ENCODE measurements around the gene SEPTIN10.
A peak's percentile ranks its signal among the peaks of the same experiment; 100 is the strongest.

Gene SEPTIN10

GRCh38 chr2:109513230-109513629 lies 100.5 kb downstream of the SEPTIN10 start:
- ChIA-PET POLR2A (ENCODE audit: low non-redundant PET) (no interaction called here), CTCF (interaction anchor here (0.6 kb wide), 1 partner anchor 380 kb away, joined by 3 read pairs; no protein-coding TSS in a partner anchor)
- no peak for DNase-seq (ENCODE audit: low spot score)
- no peak overlapping the region for H3K27ac ChIP-seq
- TF ChIP-seq CTCF (conservative IDR thresholded peaks at IDR 0.05; ENCODE audit: low read depth), result no peak

- TF ChIP-seq CTCF (conservative IDR thresholded peaks at IDR 0.05; ENCODE audit: low read depth), result no peak
- ChIA-PET POLR2A (ENCODE audit: low non-redundant PET) (no interaction called here), CTCF (interaction anchor here (1.5 kb wide), 1 partner anchor 383 kb away, joined by 3 read pairs; the partner anchor contains the start of gene SH3RF3)
- H3K27ac ChIP-seq, result no peak overlapping the region
- no peak for DNase-seq (ENCODE audit: low spot score)
Observed at GRCh38 chr2:109512076-109512475, 101.7 kb downstream of the SEPTIN10 start.

- TF ChIP-seq CTCF (conservative IDR thresholded peaks at IDR 0.05; ENCODE audit: low read depth), result no peak
- POLR2A ChIA-PET (ENCODE audit: low non-redundant PET), result no interaction called here
- CTCF ChIA-PET, result interaction anchor here (0.6 to 1.5 kb wide), 5 partner anchors 11 to 382 kb away, joined by 3 to 8 read pairs (median 3); partner anchors contain the start of gene SH3RF3
Observed at GRCh38 chr2:109511168-109511567, 102.6 kb downstream of the SEPTIN10 start.

GRCh38 chr2:109510136-109511028 lies 103.4 kb downstream of the SEPTIN10 start:
- POLR2A ChIA-PET (ENCODE audit: low non-redundant PET), result no interaction called here
- H3K27ac ChIP-seq, result no peak overlapping the region
- CTCF ChIA-PET, result interaction anchor here (0.5 to 1.4 kb wide), 34 partner anchors 10 to 1316 kb away, joined by 3 to 13 read pairs (median 3); partner anchors contain the start of genes EDAR and SH3RF3
- TF ChIP-seq CTCF (conservative IDR thresholded peaks at IDR 0.05; ENCODE audit: low read depth), result peak; percentile 93
- peak; percentile 72 for DNase-seq (ENCODE audit: low spot score)

More at GRCh38 chr2:109511168-109511567, 102.6 kb downstream of the SEPTIN10 start:
- DNase-seq (ENCODE audit: low spot score), result no peak
- no peak overlapping the region for H3K27ac ChIP-seq

- CTCF ChIA-PET, result no interaction called here
- DNase-seq (ENCODE audit: low spot score), result no peak
- H3K27ac ChIP-seq, result no peak overlapping the region
- POLR2A ChIA-PET (ENCODE audit: low non-redundant PET), result no interaction called here
- no peak for TF ChIP-seq CTCF (conservative IDR thresholded peaks at IDR 0.05; ENCODE audit: low read depth)
Observed at GRCh38 chr2:109508556-109508955, 105.2 kb downstream of the SEPTIN10 start.

- no peak for TF ChIP-seq CTCF (conservative IDR thresholded peaks at IDR 0.05; ENCODE audit: low read depth)
- DNase-seq (ENCODE audit: low spot score), result no peak
- ChIA-PET CTCF (no interaction called here), POLR2A (ENCODE audit: low non-redundant PET) (no interaction called here)
- H3K27ac ChIP-seq, result no peak overlapping the region
Observed at GRCh38 chr2:109507828-109508227, 105.9 kb downstream of the SEPTIN10 start.

Measured in RWPE1 (cell line).